Measurements from ENCODE around the gene MBNL2.

MBNL2 gene

DNA sequence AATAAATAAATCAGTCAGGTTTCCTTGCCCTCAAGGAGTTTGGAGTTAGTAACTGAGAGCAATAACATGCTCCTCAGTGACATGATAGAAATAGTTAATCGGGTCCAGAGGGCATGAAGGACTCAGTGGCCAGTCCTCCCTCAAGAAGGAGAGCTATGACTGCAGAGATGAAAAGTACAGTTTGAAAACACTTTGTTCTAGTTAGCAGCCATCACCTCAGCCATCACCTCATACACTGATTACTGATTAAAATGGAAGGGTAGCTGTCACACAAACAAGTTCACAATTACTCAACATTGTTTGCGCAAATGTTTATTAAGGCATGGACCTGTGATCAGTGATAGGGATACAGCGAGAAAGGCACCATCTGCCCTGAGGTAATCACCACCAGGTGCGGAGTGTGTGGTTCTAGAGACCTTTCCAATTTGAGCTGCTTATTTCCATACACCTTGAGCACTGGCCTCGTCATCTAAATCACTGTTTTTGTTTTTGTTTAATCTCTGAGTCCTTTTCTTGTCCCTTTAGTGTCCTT is 126.5 kb downstream of the MBNL2 start:
- TF ChIP-seq NFIC (IDR thresholded peaks at IDR 0.05) (no peak), RAD21 (IDR thresholded peaks at IDR 0.05; ENCODE audit: low read depth) (no peak), CEBPB (IDR thresholded peaks at IDR 0.05) (no peak), TAF1 (IDR thresholded peaks at IDR 0.05; ENCODE audit: low read depth) (no peak), TCF12 (IDR thresholded peaks at IDR 0.05; ENCODE audit: low read depth) (no peak), EP300 (IDR thresholded peaks at IDR 0.05; ENCODE audit: borderline replicate concordance) (no peak), YY1 (IDR thresholded peaks at IDR 0.05; ENCODE audit: low read depth) (no peak), TEAD4 (IDR thresholded peaks at IDR 0.05) (no peak), ZBTB7A (IDR thresholded peaks at IDR 0.05; ENCODE audit: low read depth) (no peak)
- TF ChIP-seq, protein P1, sequence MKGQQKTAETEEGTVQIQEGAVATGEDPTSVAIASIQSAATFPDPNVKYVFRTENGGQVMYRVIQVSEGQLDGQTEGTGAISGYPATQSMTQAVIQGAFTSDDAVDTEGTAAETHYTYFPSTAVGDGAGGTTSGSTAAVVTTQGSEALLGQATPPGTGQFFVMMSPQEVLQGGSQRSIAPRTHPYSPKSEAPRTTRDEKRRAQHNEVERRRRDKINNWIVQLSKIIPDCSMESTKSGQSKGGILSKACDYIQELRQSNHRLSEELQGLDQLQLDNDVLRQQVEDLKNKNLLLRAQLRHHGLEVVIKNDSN (IDR thresholded peaks at IDR 0.05): no peak
- TF ChIP-seq, protein P2, sequence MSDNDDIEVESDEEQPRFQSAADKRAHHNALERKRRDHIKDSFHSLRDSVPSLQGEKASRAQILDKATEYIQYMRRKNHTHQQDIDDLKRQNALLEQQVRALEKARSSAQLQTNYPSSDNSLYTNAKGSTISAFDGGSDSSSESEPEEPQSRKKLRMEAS (IDR thresholded peaks at IDR 0.05): no peak

DNA sequence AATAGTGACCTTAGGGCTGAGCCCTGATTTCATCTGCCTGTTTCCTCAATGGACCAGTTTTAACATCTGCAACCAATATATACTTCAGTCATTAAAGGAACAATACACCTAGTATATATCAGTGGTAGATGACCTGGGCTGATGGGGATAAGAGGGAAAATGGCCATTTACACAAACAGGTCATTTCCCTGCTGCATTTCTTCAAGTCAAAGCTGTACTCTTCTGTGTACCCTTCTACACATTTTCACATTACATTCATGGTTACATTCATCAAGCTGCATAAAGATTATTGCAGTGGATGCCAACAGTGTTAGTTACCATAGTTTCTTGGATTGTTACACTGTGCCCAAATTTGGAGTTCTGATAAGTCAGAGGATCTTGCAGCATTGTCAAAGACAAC is 130.7 kb downstream of the MBNL2 start:
- TF ChIP-seq CEBPB (IDR thresholded peaks at IDR 0.05): no peak
- no peak for TF ChIP-seq TCF12 (IDR thresholded peaks at IDR 0.05; ENCODE audit: low read depth)
- TF ChIP-seq ZBTB7A (IDR thresholded peaks at IDR 0.05; ENCODE audit: low read depth): no peak
- no peak for TF ChIP-seq YY1 (IDR thresholded peaks at IDR 0.05; ENCODE audit: low read depth)
- TF ChIP-seq, protein P1 (IDR thresholded peaks at IDR 0.05): no peak
- no peak for TF ChIP-seq TAF1 (IDR thresholded peaks at IDR 0.05; ENCODE audit: low read depth)
- TF ChIP-seq, protein P3, sequence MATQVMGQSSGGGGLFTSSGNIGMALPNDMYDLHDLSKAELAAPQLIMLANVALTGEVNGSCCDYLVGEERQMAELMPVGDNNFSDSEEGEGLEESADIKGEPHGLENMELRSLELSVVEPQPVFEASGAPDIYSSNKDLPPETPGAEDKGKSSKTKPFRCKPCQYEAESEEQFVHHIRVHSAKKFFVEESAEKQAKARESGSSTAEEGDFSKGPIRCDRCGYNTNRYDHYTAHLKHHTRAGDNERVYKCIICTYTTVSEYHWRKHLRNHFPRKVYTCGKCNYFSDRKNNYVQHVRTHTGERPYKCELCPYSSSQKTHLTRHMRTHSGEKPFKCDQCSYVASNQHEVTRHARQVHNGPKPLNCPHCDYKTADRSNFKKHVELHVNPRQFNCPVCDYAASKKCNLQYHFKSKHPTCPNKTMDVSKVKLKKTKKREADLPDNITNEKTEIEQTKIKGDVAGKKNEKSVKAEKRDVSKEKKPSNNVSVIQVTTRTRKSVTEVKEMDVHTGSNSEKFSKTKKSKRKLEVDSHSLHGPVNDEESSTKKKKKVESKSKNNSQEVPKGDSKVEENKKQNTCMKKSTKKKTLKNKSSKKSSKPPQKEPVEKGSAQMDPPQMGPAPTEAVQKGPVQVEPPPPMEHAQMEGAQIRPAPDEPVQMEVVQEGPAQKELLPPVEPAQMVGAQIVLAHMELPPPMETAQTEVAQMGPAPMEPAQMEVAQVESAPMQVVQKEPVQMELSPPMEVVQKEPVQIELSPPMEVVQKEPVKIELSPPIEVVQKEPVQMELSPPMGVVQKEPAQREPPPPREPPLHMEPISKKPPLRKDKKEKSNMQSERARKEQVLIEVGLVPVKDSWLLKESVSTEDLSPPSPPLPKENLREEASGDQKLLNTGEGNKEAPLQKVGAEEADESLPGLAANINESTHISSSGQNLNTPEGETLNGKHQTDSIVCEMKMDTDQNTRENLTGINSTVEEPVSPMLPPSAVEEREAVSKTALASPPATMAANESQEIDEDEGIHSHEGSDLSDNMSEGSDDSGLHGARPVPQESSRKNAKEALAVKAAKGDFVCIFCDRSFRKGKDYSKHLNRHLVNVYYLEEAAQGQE (IDR thresholded peaks at IDR 0.05; ENCODE audit: low read depth): no peak
- TF ChIP-seq NFIC (IDR thresholded peaks at IDR 0.05): no peak
- no peak for TF ChIP-seq EGR1 (IDR thresholded peaks at IDR 0.05)

DNA sequence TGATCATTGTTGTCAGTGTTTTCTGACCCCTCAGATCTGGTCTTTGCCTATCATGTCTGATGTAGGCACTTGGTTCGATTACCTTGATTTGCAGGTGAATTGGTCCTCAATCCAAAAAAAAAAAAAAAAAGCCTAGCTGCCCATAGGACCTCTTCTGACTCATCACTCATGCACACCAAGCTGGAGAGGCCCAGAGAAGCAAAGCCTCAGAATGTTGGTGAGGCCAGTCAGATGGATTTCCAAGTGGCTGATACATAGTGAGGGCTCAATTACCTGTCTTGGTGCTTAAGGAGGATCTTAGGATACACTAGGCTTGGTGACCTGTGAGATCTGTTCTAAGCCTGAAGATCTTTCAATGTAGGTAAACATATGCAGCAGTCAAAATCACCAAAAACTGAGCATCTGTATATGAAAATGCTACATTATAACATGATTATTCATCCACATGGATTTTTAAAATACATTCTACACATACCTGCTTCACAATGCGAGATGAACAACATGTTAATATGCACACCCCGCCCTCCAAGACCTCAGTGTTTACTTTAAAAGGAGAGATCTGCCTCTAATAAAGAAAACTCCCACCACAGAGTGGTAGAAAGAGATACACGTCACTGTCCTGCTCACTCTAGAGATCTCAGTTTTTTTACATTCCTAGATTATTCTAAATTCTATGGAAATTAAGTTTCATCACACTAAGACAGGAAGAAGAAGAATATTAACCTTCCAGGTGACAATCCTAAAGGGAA is 132.0 kb downstream of the MBNL2 start:
- no peak for TF ChIP-seq TAF1 (IDR thresholded peaks at IDR 0.05; ENCODE audit: low read depth)
- no peak for TF ChIP-seq FOXM1 (IDR thresholded peaks at IDR 0.05; ENCODE audit: borderline replicate concordance, low read depth)
- no peak for TF ChIP-seq TEAD4 (IDR thresholded peaks at IDR 0.05)
- TF ChIP-seq, protein P2 (IDR thresholded peaks at IDR 0.05): no peak
- TF ChIP-seq, protein P1 (IDR thresholded peaks at IDR 0.05): no peak
- no peak for TF ChIP-seq ZBTB7A (IDR thresholded peaks at IDR 0.05; ENCODE audit: low read depth)
- no peak for TF ChIP-seq CEBPB (IDR thresholded peaks at IDR 0.05)
- no peak for TF ChIP-seq YY1 (IDR thresholded peaks at IDR 0.05; ENCODE audit: low read depth)
- no peak for TF ChIP-seq CREB1 (IDR thresholded peaks at IDR 0.05; ENCODE audit: low read depth)
- TF ChIP-seq, protein P3 (IDR thresholded peaks at IDR 0.05; ENCODE audit: low read depth): no peak
- TF ChIP-seq TCF12 (IDR thresholded peaks at IDR 0.05; ENCODE audit: low read depth): no peak
- TF ChIP-seq EGR1 (IDR thresholded peaks at IDR 0.05): no peak
- TF ChIP-seq RAD21 (IDR thresholded peaks at IDR 0.05; ENCODE audit: low read depth): no peak
- TF ChIP-seq NFIC (IDR thresholded peaks at IDR 0.05): no peak

DNA sequence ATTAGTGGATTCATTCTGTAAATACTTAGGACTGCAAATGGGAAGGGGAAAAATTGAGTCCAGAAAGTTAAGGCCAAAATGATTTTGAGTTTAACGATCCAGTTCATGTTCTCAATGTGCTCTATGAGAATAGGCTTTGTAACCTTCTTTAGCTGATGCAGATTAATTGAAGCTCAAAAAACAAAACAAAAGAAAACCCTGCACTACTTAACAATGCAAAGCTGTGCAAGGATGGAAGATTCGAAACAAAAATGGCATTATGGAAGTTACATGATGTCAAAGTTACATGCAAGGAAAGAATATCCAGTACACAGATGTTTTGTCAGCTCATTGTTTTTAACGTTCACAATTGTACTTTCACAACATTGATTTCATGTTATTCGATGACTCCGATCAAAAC is 132.7 kb downstream of the MBNL2 start:
- TF ChIP-seq RAD21 (IDR thresholded peaks at IDR 0.05; ENCODE audit: low read depth): no peak
- no peak for TF ChIP-seq EP300 (IDR thresholded peaks at IDR 0.05; ENCODE audit: borderline replicate concordance)

DNA sequence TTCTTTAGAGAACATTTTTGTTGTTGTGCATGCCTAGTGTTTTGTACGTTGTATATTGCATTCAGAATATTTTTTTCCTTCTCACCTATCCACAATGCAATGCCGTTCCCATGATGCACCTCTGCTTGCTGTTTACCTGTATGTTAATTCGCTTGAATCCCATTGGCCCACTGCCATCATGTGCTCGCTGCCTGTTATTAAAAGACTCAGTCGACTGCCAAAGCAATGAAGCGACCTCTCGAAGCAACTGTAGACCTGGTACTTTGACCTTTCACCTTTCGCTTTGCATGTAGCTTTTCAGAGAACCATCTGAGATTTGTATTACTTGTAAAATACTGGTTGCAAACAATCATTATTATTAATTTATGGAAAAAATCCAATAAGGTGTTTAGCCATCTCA is 134.5 kb downstream of the MBNL2 start:
- no peak for TF ChIP-seq ZBTB7A (IDR thresholded peaks at IDR 0.05; ENCODE audit: low read depth)
- TF ChIP-seq TAF1 (IDR thresholded peaks at IDR 0.05; ENCODE audit: low read depth): no peak
- TF ChIP-seq RAD21 (IDR thresholded peaks at IDR 0.05; ENCODE audit: low read depth): no peak
- TF ChIP-seq, protein P1 (IDR thresholded peaks at IDR 0.05): peak; percentile 48; the same call in 1 of the 2 replicates
- TF ChIP-seq TCF12 (IDR thresholded peaks at IDR 0.05; ENCODE audit: low read depth): no peak
